ENCODE measurements around the gene TMPRSS9. TPM values are rescaled to one million over a fixed set of nuclear protein-coding genes. Genes with fewer than 3 reads are reported as not detected.
"Not testable (repeated sequence)": the region's sequence is repeated elsewhere in the genome, so short reads cannot be mapped to it uniquely, and the experiment has no call there.

TMPRSS9 gene
- total RNA-seq, 1 donor from 2014 or later = not detected

DNA sequence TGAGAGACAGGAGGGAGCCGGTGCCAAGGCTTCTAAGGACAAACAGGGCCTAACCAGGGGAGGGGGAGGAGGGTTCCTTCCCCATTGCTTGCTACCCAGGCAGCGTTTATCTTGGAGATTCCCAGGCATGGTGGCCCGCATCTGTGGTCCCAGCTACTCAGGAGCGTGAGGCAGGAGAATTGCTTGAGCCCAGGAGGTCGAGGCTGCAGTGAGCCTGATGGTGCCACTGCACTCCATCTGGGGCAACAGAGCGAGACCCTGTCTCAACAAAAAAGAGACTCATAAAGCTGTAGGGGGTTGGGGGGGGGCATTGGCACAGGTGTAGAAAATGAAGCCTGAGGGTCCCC is 55.9 kb downstream of the TMPRSS9 start:
- H3K4me3 Mint-ChIP-seq (ENCODE audit: unreplicated experiment) = no peak overlapping the region
- DNase-seq (ENCODE audit: low spot score) = no peak
- no peak overlapping the region for H3K27ac Mint-ChIP-seq (ENCODE audit: unreplicated experiment)
- no peaks in the 10 kb centered on the region for H3K4me1 Mint-ChIP-seq (ENCODE audit: unreplicated experiment)
- no peaks in the 10 kb centered on the region for H3K9me3 Mint-ChIP-seq (ENCODE audit: unreplicated experiment)
- TF ChIP-seq CTCF (IDR thresholded peaks at IDR 0.05; ENCODE audit: unreplicated experiment) = no peak
- H3K27me3 Mint-ChIP-seq (ENCODE audit: unreplicated experiment) = peaks cover 10% of the 10 kb centered on the region
- no peaks in the 10 kb centered on the region for H3K36me3 Mint-ChIP-seq (ENCODE audit: low read depth, unreplicated experiment)

DNA sequence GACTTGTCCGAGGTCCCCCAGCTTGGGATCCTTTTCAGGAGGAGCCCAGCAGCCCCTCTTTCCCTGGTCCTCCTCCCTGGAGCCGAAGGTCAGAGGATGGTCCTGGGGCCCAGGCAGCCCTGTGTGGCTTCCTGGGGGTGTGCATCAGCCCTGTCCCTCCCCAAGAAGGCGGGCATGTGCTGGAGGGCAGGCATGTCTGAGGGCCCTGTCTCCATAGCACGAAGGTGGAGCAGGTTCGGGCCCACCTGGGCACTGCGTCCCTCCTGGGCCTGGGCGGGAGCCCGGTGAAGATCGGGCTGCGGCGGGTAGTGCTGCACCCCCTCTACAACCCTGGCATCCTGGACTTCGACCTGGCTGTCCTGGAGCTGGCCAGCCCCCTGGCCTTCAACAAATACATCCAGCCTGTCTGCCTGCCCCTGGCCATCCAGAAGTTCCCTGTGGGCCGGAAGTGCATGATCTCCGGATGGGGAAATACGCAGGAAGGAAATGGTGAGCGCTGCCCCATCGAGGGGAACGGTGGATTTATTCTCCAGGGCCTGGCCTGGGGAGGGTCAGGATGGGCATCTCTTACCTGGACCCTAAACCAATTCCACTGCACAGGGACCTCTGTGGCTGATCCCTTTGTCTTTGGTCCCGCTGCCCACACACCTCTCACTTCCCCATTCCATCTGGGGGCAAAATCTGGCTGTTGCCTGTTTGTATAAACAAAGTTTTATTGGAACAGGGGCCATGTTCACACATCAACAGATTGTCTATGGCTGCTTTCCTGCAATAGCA is 56.4 kb downstream of the TMPRSS9 start:
- H3K9me3 Mint-ChIP-seq (ENCODE audit: unreplicated experiment) = no peaks in the 10 kb centered on the region
- no peaks in the 10 kb centered on the region for H3K36me3 Mint-ChIP-seq (ENCODE audit: low read depth, unreplicated experiment)
- H3K27ac Mint-ChIP-seq (ENCODE audit: unreplicated experiment) = no peak overlapping the region
- H3K4me1 Mint-ChIP-seq (ENCODE audit: unreplicated experiment) = no peaks in the 10 kb centered on the region
- H3K27me3 Mint-ChIP-seq (ENCODE audit: unreplicated experiment) = peaks cover 10% of the 10 kb centered on the region
- no peak overlapping the region for H3K4me3 Mint-ChIP-seq (ENCODE audit: unreplicated experiment)
- no peak for DNase-seq (ENCODE audit: low spot score)
- TF ChIP-seq CTCF (IDR thresholded peaks at IDR 0.05; ENCODE audit: unreplicated experiment) = no peak

- H3K9me3 Mint-ChIP-seq (ENCODE audit: unreplicated experiment); H3K27ac Mint-ChIP-seq (ENCODE audit: unreplicated experiment); H3K4me1 Mint-ChIP-seq (ENCODE audit: unreplicated experiment); H3K4me3 Mint-ChIP-seq (ENCODE audit: unreplicated experiment); DNase-seq (ENCODE audit: low spot score); H3K36me3 Mint-ChIP-seq (ENCODE audit: low read depth, unreplicated experiment): not testable (repeated sequence)
- H3K27me3 Mint-ChIP-seq (ENCODE audit: unreplicated experiment) = peaks cover 12% of the 10 kb centered on the region
Observed at GRCh38 chr19:2417436-2417835, 57.4 kb downstream of the TMPRSS9 start.

DNA sequence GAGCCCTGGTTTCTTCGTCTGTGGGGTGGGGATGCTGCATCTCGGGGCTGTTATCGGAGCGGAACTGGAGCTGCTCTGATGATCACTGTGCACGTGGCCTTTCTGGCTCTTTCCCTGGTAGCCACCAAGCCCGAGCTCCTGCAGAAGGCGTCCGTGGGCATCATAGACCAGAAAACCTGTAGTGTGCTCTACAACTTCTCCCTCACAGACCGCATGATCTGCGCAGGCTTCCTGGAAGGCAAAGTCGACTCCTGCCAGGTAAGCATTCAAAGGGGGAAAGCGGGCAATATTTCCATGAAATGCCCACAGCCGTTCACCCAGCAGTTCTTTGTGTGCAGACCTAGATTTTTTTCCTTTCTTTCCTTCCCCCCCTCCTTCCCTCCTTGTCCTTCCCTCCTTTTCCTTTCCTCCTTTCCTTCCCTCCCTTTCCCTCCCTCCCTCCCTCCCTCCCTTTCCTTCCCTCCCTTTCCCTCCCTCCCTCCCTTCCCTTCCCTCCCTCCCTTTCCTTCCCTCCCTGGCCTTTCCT is 57.9 kb downstream of the TMPRSS9 start:
- H3K27me3 Mint-ChIP-seq (ENCODE audit: unreplicated experiment) = peaks cover 12% of the 10 kb centered on the region
- no peak for TF ChIP-seq CTCF (IDR thresholded peaks at IDR 0.05; ENCODE audit: unreplicated experiment)
- H3K27ac Mint-ChIP-seq (ENCODE audit: unreplicated experiment) = no peak overlapping the region
- H3K4me1 Mint-ChIP-seq (ENCODE audit: unreplicated experiment) = no peaks in the 10 kb centered on the region
- DNase-seq (ENCODE audit: low spot score) = no peak
- H3K4me3 Mint-ChIP-seq (ENCODE audit: unreplicated experiment) = no peak overlapping the region
- H3K9me3 Mint-ChIP-seq (ENCODE audit: unreplicated experiment) = no peaks in the 10 kb centered on the region
- H3K36me3 Mint-ChIP-seq (ENCODE audit: low read depth, unreplicated experiment) = no peaks in the 10 kb centered on the region

GRCh38 chr19:2419754-2420153 is 59.7 kb downstream of the TMPRSS9 start:
- no peaks in the 10 kb centered on the region for H3K9me3 Mint-ChIP-seq (ENCODE audit: unreplicated experiment)
- H3K36me3 Mint-ChIP-seq (ENCODE audit: low read depth, unreplicated experiment) = no peaks in the 10 kb centered on the region
- no peaks in the 10 kb centered on the region for H3K4me1 Mint-ChIP-seq (ENCODE audit: unreplicated experiment)
- no peak overlapping the region for H3K27ac Mint-ChIP-seq (ENCODE audit: unreplicated experiment)
- peaks cover 7% of the 10 kb centered on the region for H3K27me3 Mint-ChIP-seq (ENCODE audit: unreplicated experiment)
- no peak for TF ChIP-seq CTCF (IDR thresholded peaks at IDR 0.05; ENCODE audit: unreplicated experiment)
- no peak overlapping the region for H3K4me3 Mint-ChIP-seq (ENCODE audit: unreplicated experiment)
- DNase-seq (ENCODE audit: low spot score) = no peak

All from endothelial cell (in vitro differentiated cells).